ENCODE measurements around the gene RBBP6. TPM values are rescaled to one million over a fixed set of nuclear protein-coding genes. Genes with fewer than 3 reads are reported as not detected.
A peak's percentile ranks its signal among the peaks of the same experiment; 100 is the strongest.

Gene RBBP6
- polyA plus RNA-seq, 1 experiment = 11.7 TPM

DNA sequence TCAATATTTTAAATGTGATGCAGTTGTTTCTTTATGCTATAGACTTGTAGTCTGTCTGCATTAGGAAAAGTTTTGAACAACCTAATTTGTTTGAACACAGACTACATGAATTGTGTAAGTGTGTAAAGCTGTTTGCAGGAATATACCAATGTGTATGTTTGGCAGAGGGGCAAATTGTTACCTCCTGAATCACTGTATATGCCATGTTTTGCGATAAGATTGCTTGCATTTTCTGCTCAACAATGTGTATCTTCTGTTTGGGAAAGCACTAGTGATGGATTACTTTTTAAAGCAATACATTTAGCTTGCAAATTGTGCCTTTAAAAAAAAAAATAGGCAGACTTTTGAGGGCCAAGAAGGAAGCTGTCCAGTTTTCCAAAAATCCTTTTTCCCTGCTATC, 14.6 kb downstream of the RBBP6 start:
- Histone ChIP-seq H3K36me3 (ENCODE audit: control insufficient read depth, insufficient read depth, low read length) (no peaks in the 10 kb centered on the region; the same call in 1 of the 2 replicates), H3K4me3 (ENCODE audit: low read depth, low read length) (no peak overlapping the region), H3K27me3 (ENCODE audit: control insufficient read depth, insufficient read depth, low read length) (no peaks in the 10 kb centered on the region)
- DNase-seq (ENCODE audit: low read depth) = no peak
- ChIA-PET POLR2A (no interaction called here), CTCF (interaction anchor here (1.6 kb wide), 1 partner anchor 11 kb away, joined by 11 read pairs; no protein-coding TSS in a partner anchor)
- TF ChIP-seq CTCF (IDR thresholded peaks at IDR 0.05; ENCODE audit: insufficient read depth, low read depth, low read length) = no peak

- no peak for TF ChIP-seq CTCF (IDR thresholded peaks at IDR 0.05; ENCODE audit: insufficient read depth, low read depth, low read length)
- Histone ChIP-seq H3K36me3 (ENCODE audit: control insufficient read depth, insufficient read depth, low read length) (no peaks in the 10 kb centered on the region; the same call in 1 of the 2 replicates), H3K4me3 (ENCODE audit: low read depth, low read length) (no peak overlapping the region), H3K27me3 (ENCODE audit: control insufficient read depth, insufficient read depth, low read length) (no peaks in the 10 kb centered on the region)
- no peak for DNase-seq (ENCODE audit: low read depth)
- CTCF ChIA-PET = no interaction called here
- POLR2A ChIA-PET = no interaction called here
Measured at GRCh38 chr16:24555346-24555872, 16.0 kb downstream of the RBBP6 start.

- TF ChIP-seq CTCF (IDR thresholded peaks at IDR 0.05; ENCODE audit: insufficient read depth, low read depth, low read length) = no peak
- no peak for DNase-seq (ENCODE audit: low read depth)
- ChIA-PET CTCF (interaction anchor here (1.4 kb wide), 1 partner anchor 14 kb away, joined by 3 read pairs; no protein-coding TSS in a partner anchor), POLR2A (no interaction called here)
- H3K36me3 ChIP-seq (ENCODE audit: control insufficient read depth, insufficient read depth, low read length) = peaks cover 12% of the 10 kb centered on the region
- H3K4me3 ChIP-seq (ENCODE audit: low read depth, low read length) = no peak overlapping the region
- no peaks in the 10 kb centered on the region for H3K27me3 ChIP-seq (ENCODE audit: control insufficient read depth, insufficient read depth, low read length)
Measured at GRCh38 chr16:24562811-24563210, 23.4 kb downstream of the RBBP6 start.

- no peak for DNase-seq (ENCODE audit: low read depth)
- ChIA-PET CTCF (no interaction called here), POLR2A (no interaction called here)
- Histone ChIP-seq H3K36me3 (ENCODE audit: control insufficient read depth, insufficient read depth, low read length) (peaks cover 22% of the 10 kb centered on the region), H3K27me3 (ENCODE audit: control insufficient read depth, insufficient read depth, low read length) (no peaks in the 10 kb centered on the region), H3K4me3 (ENCODE audit: low read depth, low read length) (no peak overlapping the region)
- peak; percentile 33 for TF ChIP-seq CTCF (IDR thresholded peaks at IDR 0.05; ENCODE audit: insufficient read depth, low read depth, low read length)
Measured at GRCh38 chr16:24568392-24568791, 29.0 kb downstream of the RBBP6 start.

- POLR2A ChIA-PET = no interaction called here
- H3K27me3 ChIP-seq (ENCODE audit: control insufficient read depth, insufficient read depth, low read length) = no peaks in the 10 kb centered on the region
- no peak overlapping the region for H3K4me3 ChIP-seq (ENCODE audit: low read depth, low read length)
- CTCF ChIA-PET = no interaction called here
- peaks cover 16% of the 10 kb centered on the region for H3K36me3 ChIP-seq (ENCODE audit: control insufficient read depth, insufficient read depth, low read length)
- TF ChIP-seq CTCF (IDR thresholded peaks at IDR 0.05; ENCODE audit: insufficient read depth, low read depth, low read length) = no peak
- DNase-seq (ENCODE audit: low read depth) = no peak
Measured at GRCh38 chr16:24571096-24571495, 31.7 kb downstream of the RBBP6 start.
